OCI-LY7 (cell line): ENCODE data around the gene CHST11.

ENCODE experiments used
- EZH2phosphoT487 ChIP-seq: fragments of 200-600 bp; sonication (generic); IDR thresholded peaks from 2 replicates; pipeline ENCODE4 v1.6.1; 2018; ENCODE audit warnings: low read depth, borderline replicate concordance, mild to moderate bottlenecking, mixed run types, antibody characterized with exemption, low read length, moderate library complexity, mixed read lengths
- TF ChIP-seq, protein P1 (sequence below): fragments of 200-600 bp; sonication (generic); conservative IDR thresholded peaks from 2 replicates; pipeline ENCODE4 v1.5.1; 2014; ENCODE audit warnings: mild to moderate bottlenecking, antibody characterized with exemption, low read length, moderate library complexity, mixed read lengths

DNA sequence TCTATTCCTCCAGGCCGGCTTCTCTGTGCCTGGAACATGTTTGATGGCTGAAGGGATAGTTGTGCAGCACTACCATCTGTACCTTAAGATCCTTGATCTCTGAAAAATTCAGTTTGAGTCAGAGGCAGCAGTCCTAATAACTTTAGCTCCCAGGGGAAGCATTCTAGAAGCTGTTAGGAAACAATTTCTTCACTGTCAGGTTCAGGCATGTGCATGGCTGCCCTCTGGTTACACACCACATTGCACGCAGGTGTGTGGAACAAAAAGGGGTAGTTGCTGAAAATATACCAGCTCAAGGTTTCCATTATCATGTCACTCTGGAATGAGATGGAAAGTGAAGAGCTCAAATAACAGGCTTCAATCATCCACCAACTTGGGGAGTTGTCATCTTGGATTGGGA lies 80.1 kb downstream of the CHST11 start:
- TF ChIP-seq, protein P1, sequence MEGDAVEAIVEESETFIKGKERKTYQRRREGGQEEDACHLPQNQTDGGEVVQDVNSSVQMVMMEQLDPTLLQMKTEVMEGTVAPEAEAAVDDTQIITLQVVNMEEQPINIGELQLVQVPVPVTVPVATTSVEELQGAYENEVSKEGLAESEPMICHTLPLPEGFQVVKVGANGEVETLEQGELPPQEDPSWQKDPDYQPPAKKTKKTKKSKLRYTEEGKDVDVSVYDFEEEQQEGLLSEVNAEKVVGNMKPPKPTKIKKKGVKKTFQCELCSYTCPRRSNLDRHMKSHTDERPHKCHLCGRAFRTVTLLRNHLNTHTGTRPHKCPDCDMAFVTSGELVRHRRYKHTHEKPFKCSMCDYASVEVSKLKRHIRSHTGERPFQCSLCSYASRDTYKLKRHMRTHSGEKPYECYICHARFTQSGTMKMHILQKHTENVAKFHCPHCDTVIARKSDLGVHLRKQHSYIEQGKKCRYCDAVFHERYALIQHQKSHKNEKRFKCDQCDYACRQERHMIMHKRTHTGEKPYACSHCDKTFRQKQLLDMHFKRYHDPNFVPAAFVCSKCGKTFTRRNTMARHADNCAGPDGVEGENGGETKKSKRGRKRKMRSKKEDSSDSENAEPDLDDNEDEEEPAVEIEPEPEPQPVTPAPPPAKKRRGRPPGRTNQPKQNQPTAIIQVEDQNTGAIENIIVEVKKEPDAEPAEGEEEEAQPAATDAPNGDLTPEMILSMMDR, result no peak
- no peak for TF ChIP-seq EZH2phosphoT487
